ENCODE measurements around the gene GARNL3. TPM values are rescaled to one million over a fixed set of nuclear protein-coding genes. Genes with fewer than 3 reads are reported as not detected.

GARNL3 gene
- total and polyA plus RNA-seq, 2 donors (not counting 3 experiments of a cell fraction or from before 2014, with no cell fraction given), result 1.4 to 8.3 TPM

- Histone ChIP-seq H3K9me1 (replicated peaks; ENCODE audit: control insufficient read depth, extremely low read depth, insufficient read depth, low read length) (no peaks in the 10 kb centered on the region), H4K20me1 (replicated peaks; ENCODE audit: control insufficient read depth, extremely low read depth, insufficient read depth, low read length) (no peaks in the 10 kb centered on the region), H3K4me3 (replicated peaks in 1 of 3; ENCODE audit: insufficient read depth in 1 of 3, low read depth in 1 of 3, low read length in 3 of 3) (no peak overlapping the region), H2AFZ (ENCODE audit: low read depth, low read length) (no peak overlapping the region), H3K4me1 (ENCODE audit: control insufficient read depth, extremely low read depth, insufficient read depth, low read length) (no peaks in the 10 kb centered on the region), H3K36me3 (ENCODE audit: control insufficient read depth in 2 of 2, extremely low read depth in 1 of 2, insufficient read depth in 2 of 2, low read length in 2 of 2) (no peaks in the 10 kb centered on the region), H3K27me3 (ENCODE audit: control insufficient read depth in 2 of 2, insufficient read depth in 2 of 2, low read length in 2 of 2) (no peaks in the 10 kb centered on the region), H3K9ac (replicated peaks; ENCODE audit: extremely low read depth, insufficient read depth, low read length) (no peak overlapping the region), H3K4me2 (ENCODE audit: insufficient read depth, low read length) (no peak overlapping the region), H3K27ac (ENCODE audit: insufficient read depth, low read depth, low read length) (no peak overlapping the region), H3K79me2 (ENCODE audit: control insufficient read depth, insufficient read depth, low read length) (no peaks in the 10 kb centered on the region), H3K9me3 (replicated peaks; ENCODE audit: control insufficient read depth, insufficient read depth, low read length) (no peaks in the 10 kb centered on the region)
- ChIA-PET POLR2A (no interaction called here), CTCF (no interaction called here)
- BruUV-seq (replicated peaks), result no TSS peak
- dilution Hi-C loops (cut with MboI; ENCODE audit: extremely low pct_ligation_motif_present, low sequenced_read_pairs), result no loop called here
- DNase-seq (ENCODE audit: low read depth, low spot score) (no peak), FAIRE-seq (no peak)
- intact Hi-C loops (cut with micrococcal nuclease), result no loop called here
- TF ChIP-seq GATA2 (IDR thresholded peaks at IDR 0.05; ENCODE audit: insufficient read depth, insufficient read length, low read depth, low read length) (no peak), EZH2 (IDR thresholded peaks at IDR 0.05; ENCODE audit: borderline replicate concordance, low read depth, low read length, severe bottlenecking) (no peak), JUN (IDR thresholded peaks at IDR 0.05; ENCODE audit: borderline replicate concordance, insufficient read depth, insufficient read length, low read depth) (no peak), FOS (IDR thresholded peaks at IDR 0.05; ENCODE audit: borderline replicate concordance, insufficient read depth, low read length) (no peak), POLR2AphosphoS5 (IDR thresholded peaks at IDR 0.05; ENCODE audit: insufficient read depth, low read depth, low read length) (no peak), MAX (IDR thresholded peaks at IDR 0.05; ENCODE audit: insufficient read depth, insufficient read length) (no peak), MYC (IDR thresholded peaks at IDR 0.05; ENCODE audit: low read depth, low read length) (no peak), POLR2A (IDR thresholded peaks at IDR 0.05; ENCODE audit: low read depth, low read length) (no peak), CTCF (IDR thresholded peaks at IDR 0.05; ENCODE audit: extremely low read depth in 1 of 2, insufficient read depth in 1 of 2, low read depth in 1 of 2, low read length in 2 of 2) (no peak)
Observed at GRCh38 chr9:127411122-127411521, 146.5 kb downstream of the GARNL3 start.
